OCI-LY1 (cell line): ENCODE data around the gene VWA8.

Source experiments
- H2AFZ ChIP-seq: fragments of 200-600 bp; sonication (generic), shearing (Covaris generic); 2 replicates; pipeline ENCODE4 v1.6.0; 2014; ENCODE audit warnings: antibody characterized with exemption, mild to moderate bottlenecking, low read length
- H3F3A ChIP-seq: fragments of 200-600 bp; sonication (generic), shearing (Covaris generic); 2 replicates; pipeline ENCODE4 v1.6.0; 2014; ENCODE audit warnings: mild to moderate bottlenecking, antibody characterized with exemption, low read length, moderate library complexity; ENCODE audit not compliant: insufficient read depth
- H3K27ac ChIP-seq: fragments of 200-600 bp; sonication (generic); 2 replicates; pipeline ENCODE4 v1.5.1; 2014; ENCODE audit warnings: low read length, mixed run types, mild to moderate bottlenecking, low read depth; ENCODE audit not compliant: poor library complexity, severe bottlenecking
- H3K27me3 ChIP-seq: fragments of 200-600 bp; sonication (generic); 2 replicates; pipeline ENCODE4 v1.6.0; 2014; ENCODE audit warnings: antibody characterized with exemption, mild to moderate bottlenecking, low read length, moderate library complexity; ENCODE audit not compliant: insufficient read depth
- H3K36me3 ChIP-seq: fragments of 200-600 bp; sonication (generic); 2 replicates; pipeline ENCODE4 v1.6.1; 2014; ENCODE audit warnings: mild to moderate bottlenecking, antibody characterized with exemption, low read length, moderate library complexity, mixed read lengths; ENCODE audit not compliant: insufficient read depth
- H3K4me1 ChIP-seq: fragments of 200-600 bp; sonication (generic); 2 replicates; pipeline ENCODE4 v1.5.1; 2014; ENCODE audit warnings: mild to moderate bottlenecking, low read length, moderate library complexity; ENCODE audit not compliant: insufficient read depth, severe bottlenecking
- H3K4me2 ChIP-seq: fragments of 200-600 bp; sonication (generic), shearing (Covaris generic); 2 replicates; pipeline ENCODE4 v1.6.1; 2014; ENCODE audit warnings: low read length
- H3K4me3 ChIP-seq: fragments of 200-600 bp; sonication (generic); 2 replicates; pipeline ENCODE4 v1.5.1; 2014; ENCODE audit warnings: low read length, low read depth, mild to moderate bottlenecking, mixed read lengths; ENCODE audit not compliant: poor library complexity, severe bottlenecking
- H3K79me2 ChIP-seq: fragments of 200-600 bp; shearing (Covaris generic); 2 replicates; pipeline ENCODE4 v1.6.1; 2016; ENCODE audit warnings: mixed run types, low read length, mixed read lengths; ENCODE audit not compliant: insufficient read depth
- H3K9ac ChIP-seq: fragments of 200-600 bp; sonication (generic), shearing (Covaris generic); 2 replicates; pipeline ENCODE4 v1.6.1; 2014; ENCODE audit warnings: mild to moderate bottlenecking, low read length, mixed read lengths
- H3K9me2 ChIP-seq: fragments of 200-600 bp; sonication (generic), shearing (Covaris generic); 2 replicates; pipeline ENCODE4 v1.6.1; 2014; ENCODE audit warnings: low read depth, mild to moderate bottlenecking, low read length, mixed read lengths
- H3K9me3 ChIP-seq: fragments of 200-600 bp; shearing (Covaris generic); 2 replicates; pipeline ENCODE4 v1.6.1; 2014; ENCODE audit warnings: low read length, mixed read lengths
- H4K20me1 ChIP-seq: fragments of 200-600 bp; sonication (generic), shearing (Covaris generic); 2 replicates; pipeline ENCODE4 v1.6.0; 2016; ENCODE audit warnings: mild to moderate bottlenecking, low read length; ENCODE audit not compliant: insufficient read depth
- EZH2 ChIP-seq: fragments of 200-600 bp; sonication (generic), shearing (Covaris generic); IDR thresholded peaks from 2 replicates; pipeline ENCODE4 v1.8.0; 2017; ENCODE audit warnings: borderline replicate concordance, mixed run types, mild to moderate bottlenecking, antibody characterized with exemption, low read length, moderate library complexity, mixed read lengths
- TF ChIP-seq, protein P1 (sequence below): fragments of 200-600 bp; sonication (generic), shearing (Covaris generic); IDR thresholded peaks from 2 replicates; pipeline ENCODE4 v1.5.1; 2017; ENCODE audit warnings: mild to moderate bottlenecking, antibody characterized with exemption, low read length, moderate library complexity, mixed read lengths

Gene VWA8

DNA sequence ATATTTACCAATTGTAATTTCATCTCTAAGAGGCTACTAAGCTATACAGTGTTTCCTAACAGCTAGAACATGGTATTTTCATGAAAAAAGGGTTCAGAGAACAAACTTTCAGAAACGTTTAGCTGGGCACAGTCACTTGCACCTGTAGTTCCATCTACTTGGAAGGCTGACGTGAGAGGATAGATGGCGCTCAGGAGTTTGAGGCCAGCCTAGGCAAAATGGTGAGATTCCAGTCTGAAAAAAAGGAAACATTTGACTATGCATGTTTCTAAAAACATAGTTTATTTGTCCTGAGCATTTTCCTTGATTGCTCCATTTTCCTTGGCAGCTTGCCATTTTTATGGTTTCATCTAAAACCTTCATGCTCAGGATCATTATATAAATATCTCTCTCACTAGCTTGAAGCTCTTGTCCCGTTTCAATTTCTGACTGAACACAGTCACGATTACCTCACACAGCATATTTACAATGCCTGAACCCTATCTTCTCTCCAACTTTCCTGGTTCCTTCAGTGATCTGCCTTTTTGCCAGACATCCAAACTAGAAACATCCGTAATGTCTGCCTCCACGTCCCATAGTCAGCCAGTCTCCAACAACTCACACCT is 302.8 kb downstream of the VWA8 start:
- Histone ChIP-seq H3K27me3 (no peaks in the 10 kb centered on the region), H3K9me2 (no peaks in the 10 kb centered on the region), H3F3A (0 out of 2 replicates have a peak, but pooled peaks cover 3% of the 10 kb centered on the region), H3K27ac (no peak overlapping the region), H3K9me3 (no peaks in the 10 kb centered on the region), H3K79me2 (no peaks in the 10 kb centered on the region), H4K20me1 (no peaks in the 10 kb centered on the region), H3K4me3 (no peak overlapping the region), H3K9ac (no peak overlapping the region), H2AFZ (no peak overlapping the region), H3K4me1 (peaks cover 23% of the 10 kb centered on the region), H3K36me3 (no peaks in the 10 kb centered on the region), H3K4me2 (no peak overlapping the region)
- TF ChIP-seq, protein P1, sequence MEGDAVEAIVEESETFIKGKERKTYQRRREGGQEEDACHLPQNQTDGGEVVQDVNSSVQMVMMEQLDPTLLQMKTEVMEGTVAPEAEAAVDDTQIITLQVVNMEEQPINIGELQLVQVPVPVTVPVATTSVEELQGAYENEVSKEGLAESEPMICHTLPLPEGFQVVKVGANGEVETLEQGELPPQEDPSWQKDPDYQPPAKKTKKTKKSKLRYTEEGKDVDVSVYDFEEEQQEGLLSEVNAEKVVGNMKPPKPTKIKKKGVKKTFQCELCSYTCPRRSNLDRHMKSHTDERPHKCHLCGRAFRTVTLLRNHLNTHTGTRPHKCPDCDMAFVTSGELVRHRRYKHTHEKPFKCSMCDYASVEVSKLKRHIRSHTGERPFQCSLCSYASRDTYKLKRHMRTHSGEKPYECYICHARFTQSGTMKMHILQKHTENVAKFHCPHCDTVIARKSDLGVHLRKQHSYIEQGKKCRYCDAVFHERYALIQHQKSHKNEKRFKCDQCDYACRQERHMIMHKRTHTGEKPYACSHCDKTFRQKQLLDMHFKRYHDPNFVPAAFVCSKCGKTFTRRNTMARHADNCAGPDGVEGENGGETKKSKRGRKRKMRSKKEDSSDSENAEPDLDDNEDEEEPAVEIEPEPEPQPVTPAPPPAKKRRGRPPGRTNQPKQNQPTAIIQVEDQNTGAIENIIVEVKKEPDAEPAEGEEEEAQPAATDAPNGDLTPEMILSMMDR = 0 out of 2 replicates have a peak, but pooled peaks have one; percentile 20
- TF ChIP-seq EZH2 = no peak

DNA sequence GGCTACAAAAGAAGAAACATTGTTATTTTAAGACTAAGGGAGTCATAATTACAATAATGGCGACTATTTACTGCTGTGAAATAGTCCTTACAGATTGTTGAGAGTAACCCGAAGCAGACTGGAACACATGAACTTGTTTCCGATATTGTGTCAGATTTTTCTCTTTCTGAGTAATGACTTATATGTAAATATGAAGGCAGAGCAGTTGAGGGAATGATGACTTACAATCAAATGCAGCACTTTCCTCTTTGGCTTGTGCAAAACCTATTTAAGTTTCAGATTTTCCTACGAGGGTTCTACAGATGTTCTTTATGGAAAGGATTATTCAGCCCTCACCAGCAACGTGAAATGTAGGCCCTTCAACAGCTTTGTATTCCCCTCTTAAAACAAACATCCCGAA is 304.9 kb downstream of the VWA8 start:
- no peaks in the 10 kb centered on the region for H3K9me3 ChIP-seq
- H3K4me3 ChIP-seq = no peak overlapping the region
- no peaks in the 10 kb centered on the region for H3K79me2 ChIP-seq
- no peak overlapping the region for H2AFZ ChIP-seq
- no peak overlapping the region for H3K4me2 ChIP-seq
- H3F3A ChIP-seq = 0 out of 2 replicates have a peak, but pooled peaks cover 3% of the 10 kb centered on the region
- H4K20me1 ChIP-seq = no peaks in the 10 kb centered on the region
- H3K4me1 ChIP-seq = peaks cover 45% of the 10 kb centered on the region
- peak overlapping the region; percentile 1 for H3K27ac ChIP-seq
- no peaks in the 10 kb centered on the region for H3K36me3 ChIP-seq
- H3K27me3 ChIP-seq = no peaks in the 10 kb centered on the region
- H3K9me2 ChIP-seq = no peaks in the 10 kb centered on the region
- TF ChIP-seq, protein P1 = no peak
- TF ChIP-seq EZH2 = no peak
- no peak overlapping the region for H3K9ac ChIP-seq

DNA sequence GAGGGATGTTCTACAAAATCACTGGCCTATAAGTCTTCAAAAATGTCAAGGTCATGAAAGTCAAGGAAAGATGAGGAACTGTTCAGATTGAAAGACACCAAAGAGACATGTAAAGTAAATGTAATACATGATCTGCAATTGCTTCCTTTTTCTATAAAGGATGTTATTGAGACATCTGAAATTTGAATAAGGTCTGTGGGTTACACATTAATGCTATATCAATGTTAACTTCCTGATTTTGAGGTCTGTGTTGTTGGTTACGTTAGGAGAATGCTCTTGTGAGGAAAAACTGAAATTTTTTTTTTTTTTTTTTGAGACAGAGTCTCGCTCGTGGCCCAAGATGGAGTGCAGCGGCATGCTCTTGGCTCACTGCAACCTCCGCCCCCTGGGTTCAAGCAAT is 306.1 kb downstream of the VWA8 start:
- H3K9ac ChIP-seq = no peak overlapping the region; the same call in 1 of the 2 replicates

More for the DNA sequence above, 306.1 kb downstream of the VWA8 start:
- H3K9me2 ChIP-seq = no peaks in the 10 kb centered on the region
- no peaks in the 10 kb centered on the region for H3K36me3 ChIP-seq
- H3K4me2 ChIP-seq = peak overlapping the region; percentile 6; the same call in 1 of the 2 replicates
- no peak overlapping the region for H2AFZ ChIP-seq
- no peak overlapping the region for H3K4me3 ChIP-seq
- H4K20me1 ChIP-seq = no peaks in the 10 kb centered on the region
- no peak for TF ChIP-seq EZH2
- TF ChIP-seq, protein P1 = no peak
- no peaks in the 10 kb centered on the region for H3K9me3 ChIP-seq
- peak overlapping the region; percentile 86 for H3K27ac ChIP-seq
- H3K4me1 ChIP-seq = peaks cover 54% of the 10 kb centered on the region
- H3F3A ChIP-seq = 0 out of 2 replicates have a peak, but pooled peaks cover 3% of the 10 kb centered on the region
- no peaks in the 10 kb centered on the region for H3K27me3 ChIP-seq
- no peaks in the 10 kb centered on the region for H3K79me2 ChIP-seq
